GM12874 (cell line): ENCODE data around the gene C7orf33.

Source experiments
- CTCF ChIP-seq: IDR thresholded peaks from 2 replicates; pipeline ENCODE4 v1.5.1; 2011; ENCODE audit warnings: low read depth, mild to moderate bottlenecking, control low read depth, low read length, moderate library complexity; ENCODE audit not compliant: insufficient read depth

Gene C7orf33

GRCh38 chr7:148662646-148663045, 72.1 kb downstream of the C7orf33 start:
- TF ChIP-seq CTCF: no peak

- TF ChIP-seq CTCF: no peak
Observed at GRCh38 chr7:148664324-148664723, 73.8 kb downstream of the C7orf33 start.

- TF ChIP-seq CTCF: no peak
Observed at GRCh38 chr7:148665221-148665620, 74.7 kb downstream of the C7orf33 start.
